ENCODE data around the gene CRYGA. TPM values are rescaled to one million over a fixed set of nuclear protein-coding genes. Genes with fewer than 3 reads are reported as not detected.

Gene CRYGA
- total and polyA plus RNA-seq, 2 donors (not counting 3 experiments of a cell fraction or from before 2014, with no cell fraction given) = not detected

DNA sequence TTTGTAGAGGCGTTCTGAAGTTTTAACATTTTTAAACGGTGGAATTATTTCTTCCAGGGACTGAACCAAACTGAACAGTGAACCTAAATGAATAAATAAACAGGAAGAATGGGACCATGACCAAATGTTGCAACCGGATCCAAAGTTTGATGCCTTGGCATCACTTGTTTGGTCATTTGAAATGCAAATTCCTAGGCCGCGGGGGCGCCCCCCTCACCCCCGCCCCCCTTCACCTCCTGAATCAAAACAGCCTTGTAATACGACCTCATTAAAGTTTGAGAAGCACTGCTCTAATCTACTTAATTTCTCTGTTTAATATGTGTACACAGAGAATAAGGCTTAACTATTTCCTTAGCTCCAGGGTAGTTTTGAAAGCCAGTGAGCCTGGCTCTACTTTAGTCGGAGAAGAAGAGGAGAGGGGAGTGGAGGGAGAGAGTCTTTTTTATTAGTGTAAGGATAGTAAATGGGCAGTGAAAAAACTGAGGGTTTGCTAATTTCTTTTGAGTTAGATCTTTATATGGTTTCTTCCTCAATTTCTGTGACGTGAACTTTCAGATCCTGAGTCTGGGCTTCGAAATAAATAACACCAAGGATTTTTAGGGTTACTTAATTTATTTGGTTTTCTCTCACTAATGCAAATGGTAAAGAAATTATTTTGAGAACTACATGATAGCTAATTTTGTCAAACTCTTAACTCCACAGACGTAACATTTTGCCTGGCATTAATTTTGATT, 20.8 kb upstream of the CRYGA start:
- Histone ChIP-seq H3K4me1 (ENCODE audit: control insufficient read depth, extremely low read depth, insufficient read depth, low read length) (no peaks in the 10 kb centered on the region), H3K27ac (ENCODE audit: insufficient read depth, low read depth, low read length) (no peak overlapping the region), H3K4me3 (replicated peaks in 1 of 3; ENCODE audit: insufficient read depth in 1 of 3, low read depth in 1 of 3, low read length in 3 of 3) (no peak overlapping the region), H3K79me2 (ENCODE audit: control insufficient read depth, insufficient read depth, low read length) (no peaks in the 10 kb centered on the region), H3K9ac (replicated peaks; ENCODE audit: extremely low read depth, insufficient read depth, low read length) (no peak overlapping the region), H3K9me3 (replicated peaks; ENCODE audit: control insufficient read depth, insufficient read depth, low read length) (no peaks in the 10 kb centered on the region), H3K36me3 (ENCODE audit: control insufficient read depth in 2 of 2, extremely low read depth in 1 of 2, insufficient read depth in 2 of 2, low read length in 2 of 2) (no peaks in the 10 kb centered on the region), H4K20me1 (replicated peaks; ENCODE audit: control insufficient read depth, extremely low read depth, insufficient read depth, low read length) (no peaks in the 10 kb centered on the region), H3K27me3 (ENCODE audit: control insufficient read depth in 2 of 2, insufficient read depth in 2 of 2, low read length in 2 of 2) (peaks cover 20 to 22% of the 10 kb centered on the region in 2 experiments), H3K4me2 (ENCODE audit: insufficient read depth, low read length) (no peak overlapping the region), H3K9me1 (replicated peaks; ENCODE audit: control insufficient read depth, extremely low read depth, insufficient read depth, low read length) (no peaks in the 10 kb centered on the region), H2AFZ (ENCODE audit: low read depth, low read length) (no peak overlapping the region)
- no TSS peak for BruUV-seq (replicated peaks)
- intact Hi-C loops (cut with micrococcal nuclease) (no loop called here), dilution Hi-C loops (cut with MboI; ENCODE audit: extremely low pct_ligation_motif_present, low sequenced_read_pairs) (no loop called here)
- TF ChIP-seq GATA2 (IDR thresholded peaks at IDR 0.05; ENCODE audit: insufficient read depth, insufficient read length, low read depth, low read length) (no peak), EZH2 (IDR thresholded peaks at IDR 0.05; ENCODE audit: borderline replicate concordance, low read depth, low read length, severe bottlenecking) (no peak), POLR2AphosphoS5 (IDR thresholded peaks at IDR 0.05; ENCODE audit: insufficient read depth, low read depth, low read length) (no peak), JUN (IDR thresholded peaks at IDR 0.05; ENCODE audit: borderline replicate concordance, insufficient read depth, insufficient read length, low read depth) (no peak), FOS (IDR thresholded peaks at IDR 0.05; ENCODE audit: borderline replicate concordance, insufficient read depth, low read length) (no peak), MYC (IDR thresholded peaks at IDR 0.05; ENCODE audit: low read depth, low read length) (no peak), POLR2A (IDR thresholded peaks at IDR 0.05; ENCODE audit: low read depth, low read length) (no peak)
- TF ChIP-seq, protein P1, sequence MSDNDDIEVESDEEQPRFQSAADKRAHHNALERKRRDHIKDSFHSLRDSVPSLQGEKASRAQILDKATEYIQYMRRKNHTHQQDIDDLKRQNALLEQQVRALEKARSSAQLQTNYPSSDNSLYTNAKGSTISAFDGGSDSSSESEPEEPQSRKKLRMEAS (IDR thresholded peaks at IDR 0.05; ENCODE audit: insufficient read depth, insufficient read length) = no peak
- TF ChIP-seq, protein P2, sequence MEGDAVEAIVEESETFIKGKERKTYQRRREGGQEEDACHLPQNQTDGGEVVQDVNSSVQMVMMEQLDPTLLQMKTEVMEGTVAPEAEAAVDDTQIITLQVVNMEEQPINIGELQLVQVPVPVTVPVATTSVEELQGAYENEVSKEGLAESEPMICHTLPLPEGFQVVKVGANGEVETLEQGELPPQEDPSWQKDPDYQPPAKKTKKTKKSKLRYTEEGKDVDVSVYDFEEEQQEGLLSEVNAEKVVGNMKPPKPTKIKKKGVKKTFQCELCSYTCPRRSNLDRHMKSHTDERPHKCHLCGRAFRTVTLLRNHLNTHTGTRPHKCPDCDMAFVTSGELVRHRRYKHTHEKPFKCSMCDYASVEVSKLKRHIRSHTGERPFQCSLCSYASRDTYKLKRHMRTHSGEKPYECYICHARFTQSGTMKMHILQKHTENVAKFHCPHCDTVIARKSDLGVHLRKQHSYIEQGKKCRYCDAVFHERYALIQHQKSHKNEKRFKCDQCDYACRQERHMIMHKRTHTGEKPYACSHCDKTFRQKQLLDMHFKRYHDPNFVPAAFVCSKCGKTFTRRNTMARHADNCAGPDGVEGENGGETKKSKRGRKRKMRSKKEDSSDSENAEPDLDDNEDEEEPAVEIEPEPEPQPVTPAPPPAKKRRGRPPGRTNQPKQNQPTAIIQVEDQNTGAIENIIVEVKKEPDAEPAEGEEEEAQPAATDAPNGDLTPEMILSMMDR (IDR thresholded peaks at IDR 0.05; ENCODE audit: extremely low read depth in 1 of 2, insufficient read depth in 1 of 2, low read depth in 1 of 2, low read length in 2 of 2) = no peak
- ChIA-PET POLR2A (no interaction called here), CTCF (interaction anchor here (3.7 kb wide), 1 partner anchor 9 kb away, joined by 22 read pairs; no protein-coding TSS in a partner anchor)
- FAIRE-seq (no peak), DNase-seq (ENCODE audit: low read depth, low spot score) (no peak)

Data from endothelial cell of umbilical vein (primary cell).